IMR-90 (cell line): ENCODE measurements around the gene PEX7. TPM values are rescaled to one million over a fixed set of nuclear protein-coding genes. Genes with fewer than 3 reads are reported as not detected.

Experiments used
- ATAC-seq: fragments of 200-7000 bp; cut with Tn5 transposase; 2 replicates; pipeline ENCODE4 v1.9.1; 2020; ENCODE audit warnings: low read depth, mild to moderate bottlenecking, moderate library complexity
- BruUV-seq: library from RNA; stranded (reverse); fragments of 400-500 nt; replicated peaks from 2 replicates; lab custom pipeline; 2021; lab: Mats Ljungman, UMichigan
- CTCF ChIA-PET: fragments of 300-600 bp; formaldehyde crosslinking; extraction: SDS; loops from one replicate; lab custom pipeline; 2021; ENCODE audit warnings: antibody characterized with exemption; lab: Yijun Ruan, JAX
- POLR2A ChIA-PET: fragments of 300-600 bp; sonication (Branson Sonifier 250); formaldehyde crosslinking; loops from one replicate; lab custom pipeline; 2022; ENCODE audit warnings: antibody characterized with exemption; ENCODE audit not compliant: unreplicated experiment; lab: Charles Lee
- DNase-seq: peaks from one replicate; pipeline ENCODE4 v3.0.0; 2013
- H2AFZ ChIP-seq: replicated peaks from 2 replicates; pipeline ENCODE3; 2013; ENCODE audit warnings: low read length, mild to moderate bottlenecking; ENCODE audit not compliant: poor library complexity
- H2AK5ac ChIP-seq: 2 replicates; pipeline ENCODE4 v1.6.1; 2013; ENCODE audit warnings: low read depth, low read length, inconsistent platforms
- H2AK9ac ChIP-seq: replicated peaks from 2 replicates; pipeline ENCODE3; 2013; ENCODE audit warnings: mild to moderate bottlenecking, low read depth, low read length, moderate library complexity; ENCODE audit not compliant: poor library complexity
- H2BK120ac ChIP-seq: 2 replicates; pipeline ENCODE4 v1.6.1; 2013; ENCODE audit warnings: low read depth, low read length, inconsistent platforms
- H2BK15ac ChIP-seq: 3 replicates; pipeline ENCODE4 v1.6.1; 2013; ENCODE audit warnings: low read depth, low read length, inconsistent platforms
- H2BK20ac ChIP-seq: 2 replicates; pipeline ENCODE4 v1.6.1; 2013; ENCODE audit warnings: low read depth, mild to moderate bottlenecking, inconsistent platforms, low read length, moderate library complexity
- H2BK5ac ChIP-seq: 2 replicates; pipeline ENCODE4 v1.6.1; 2013; ENCODE audit warnings: mild to moderate bottlenecking, low read depth, low read length, inconsistent platforms; ENCODE audit not compliant: poor library complexity, severe bottlenecking
- H3K14ac ChIP-seq: replicated peaks from 2 replicates; pipeline ENCODE4 v1.6.1; 2013; ENCODE audit warnings: low read depth, low read length, inconsistent platforms
- H3K18ac ChIP-seq: 2 replicates; pipeline ENCODE4 v1.6.1; 2013; ENCODE audit warnings: low read depth, low read length, control low read depth
- H3K23ac ChIP-seq: 2 replicates; pipeline ENCODE4 v1.6.1; 2013; ENCODE audit warnings: low read depth, low read length, inconsistent platforms
- H3K27ac ChIP-seq: 2 replicates; pipeline ENCODE4 v1.5.1; 2013; ENCODE audit warnings: mild to moderate bottlenecking, control low read depth, low read length; ENCODE audit not compliant: insufficient read depth
- H3K27me3 ChIP-seq: 2 replicates; pipeline ENCODE4 v1.6.1; 2013; ENCODE audit warnings: low read length; ENCODE audit not compliant: control insufficient read depth, insufficient read depth
- H3K36me3 ChIP-seq: 2 replicates; pipeline ENCODE4 v1.6.1; 2013; ENCODE audit warnings: low read length, mixed read lengths; ENCODE audit not compliant: control insufficient read depth, insufficient read depth
- H3K4ac ChIP-seq: 2 replicates; pipeline ENCODE4 v1.6.1; 2013; ENCODE audit warnings: low read depth, low read length, inconsistent platforms
- H3K4me1 ChIP-seq: 2 replicates; pipeline ENCODE4 v1.6.1; 2013; ENCODE audit warnings: low read length, mixed read lengths; ENCODE audit not compliant: control insufficient read depth, insufficient read depth
- H3K4me2 ChIP-seq: 2 replicates; pipeline ENCODE4 v1.6.1; 2013; ENCODE audit warnings: low read depth, mild to moderate bottlenecking, control low read depth, low read length, moderate library complexity
- H3K4me3 ChIP-seq: 2 replicates; pipeline ENCODE4 v1.5.1; 2013; ENCODE audit warnings: low read depth, mild to moderate bottlenecking, control low read depth, low read length, moderate library complexity; ENCODE audit not compliant: insufficient read depth
- H3K56ac ChIP-seq: 2 replicates; pipeline ENCODE4 v1.6.1; 2013; ENCODE audit warnings: low read length, inconsistent platforms; ENCODE audit not compliant: insufficient read depth; ENCODE audit errors: extremely low read depth
- H3K79me1 ChIP-seq, 2 experiments: 2 replicates each; pipeline ENCODE4 v1.6.1; 2013; ENCODE audit warnings: low read length in 2 of 2, inconsistent platforms in 1 of 2, low read depth in 1 of 2
- H3K9ac ChIP-seq: 2 replicates; pipeline ENCODE4 v1.6.1; 2013; ENCODE audit warnings: low read depth, low read length, control low read depth
- H3K9me1 ChIP-seq: 2 replicates; pipeline ENCODE4 v1.6.1; 2013; ENCODE audit warnings: low read length, inconsistent platforms; ENCODE audit not compliant: insufficient read depth
- H3K9me3 ChIP-seq: 2 replicates; pipeline ENCODE4 v1.6.1; 2013; ENCODE audit warnings: low read length; ENCODE audit not compliant: control insufficient read depth, insufficient read depth
- H4K20me1 ChIP-seq: 2 replicates; pipeline ENCODE4 v1.6.1; 2013; ENCODE audit warnings: low read length, inconsistent platforms; ENCODE audit not compliant: insufficient read depth
- H4K5ac ChIP-seq: 2 replicates; pipeline ENCODE4 v1.6.1; 2013; ENCODE audit warnings: mild to moderate bottlenecking, low read depth, low read length, control low read depth
- H4K8ac ChIP-seq, 2 experiments: 2 replicates each; pipeline ENCODE4 v1.6.1; 2013; ENCODE audit warnings: low read depth in 2 of 2, low read length in 2 of 2, control low read depth in 1 of 2, inconsistent platforms in 1 of 2
- H4K91ac ChIP-seq: 2 replicates; pipeline ENCODE4 v1.6.1; 2013; ENCODE audit warnings: low read depth, low read length, inconsistent platforms; ENCODE audit not compliant: insufficient read depth
- BHLHE40 ChIP-seq: fragments of 150-350 bp; IDR thresholded peaks from 2 replicates; pipeline ENCODE4 v1.6.1; 2016; ENCODE audit warnings: mild to moderate bottlenecking, low read depth, low read length
- FOS ChIP-seq: fragments of 150-350 bp; IDR thresholded peaks from 2 replicates; pipeline ENCODE4 v1.6.1; 2016; ENCODE audit warnings: low read depth, low read length
- MAFK ChIP-seq: IDR thresholded peaks from 2 replicates; pipeline ENCODE4 v1.6.1; 2012; ENCODE audit warnings: low read depth, low read length, improper control_type of control experiment
- NFE2L2 ChIP-seq: fragments of 150-350 bp; IDR thresholded peaks from 2 replicates; pipeline ENCODE4 v1.6.1; 2016; ENCODE audit warnings: low read depth, mild to moderate bottlenecking, low read length
- RAD21 ChIP-seq: IDR thresholded peaks from 2 replicates; pipeline ENCODE4 v1.6.1; 2012; ENCODE audit warnings: low read length, improper control_type of control experiment
- RFX5 ChIP-seq: IDR thresholded peaks from 2 replicates; pipeline ENCODE4 v1.8.0; 2012; ENCODE audit warnings: low read depth, mild to moderate bottlenecking, low read length, moderate library complexity
- WGBS, 2 experiments: methylation state at CpG; one replicate each; pipeline versions ENCODE4 v1.1.5 to v1.1.7; 2013; ENCODE audit warnings: missing lambda C conversion rate in 2 of 2; ENCODE audit not compliant: insufficient read length in 1 of 2; ENCODE audit errors: extremely low coverage in 2 of 2; 5-methylcytosine and 5-hydroxymethylcytosine counted together
- dilution Hi-C: fragments of 300-500 bp; cut with HindIII; formaldehyde crosslinking; loops from one replicate; pipeline ENCODE4 v1.14.3; 2018; ENCODE audit warnings: low sequenced_read_pairs; ENCODE audit not compliant: unreplicated experiment
- in situ Hi-C: fragments of 300-500 bp; cut with MboI; formaldehyde crosslinking; loops from 3 replicates; pipeline ENCODE4 v1.14.3; 2019; ENCODE audit warnings: low sequenced_read_pairs, inconsistent platforms, mixed read lengths
- intact Hi-C: fragments of 100-400 bp; cut with micrococcal nuclease; formaldehyde crosslinking; loops from 2 replicates; pipeline ENCODE4 v1.10.0; 2022
- polyA plus RNA-seq, 3 experiments: library from polyadenylated mRNA; depleted of rRNA; stranded (reverse); fragments of >200 nt; gene quantifications; 2 replicates each; pipeline ENCODE4 v1.2.3, GENCODE V29; 2012; ENCODE audit warnings: low replicate concordance in 1 of 3
- total RNA-seq: library from RNA; depleted of rRNA; stranded (reverse); fragments of >200 nt; gene quantifications from 2 replicates; pipeline ENCODE4 v1.2.3, GENCODE V29; 2012
- TF ChIP-seq, protein P1 (sequence below): fragments of 150-350 bp; IDR thresholded peaks from 2 replicates; pipeline ENCODE4 v1.6.1; 2016; ENCODE audit warnings: low read depth, mild to moderate bottlenecking, low read length, moderate library complexity, borderline replicate concordance
- TF ChIP-seq, protein P2 (sequence below): conservative IDR thresholded peaks from 2 replicates; pipeline ENCODE4 v1.5.1; 2012; ENCODE audit warnings: mild to moderate bottlenecking, low read depth, low read length, improper control_type of control experiment

The PEX7 gene
- total and polyA plus RNA-seq, 2 of the 4 experiments (the other 2 are of a cell fraction) = 5.4 to 7.0 TPM

DNA sequence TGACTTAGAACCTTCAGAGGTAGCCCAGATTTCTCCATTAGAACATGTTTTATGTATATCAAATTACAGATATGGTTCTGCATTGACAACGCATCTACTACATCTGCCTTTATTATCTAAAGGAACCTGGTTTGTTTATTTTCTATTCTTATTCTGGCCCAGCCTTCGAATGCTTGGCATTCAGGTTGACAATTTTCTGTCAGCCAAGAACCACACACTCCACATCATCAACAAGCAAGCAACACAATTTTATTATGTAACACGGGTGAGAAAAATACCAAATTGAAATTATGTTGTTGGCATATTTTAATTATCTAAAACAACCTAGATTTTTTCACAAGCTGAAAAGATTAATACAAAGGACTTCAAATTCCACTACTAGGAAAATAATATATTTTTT is 44.7 kb upstream of the PEX7 start:
- Histone ChIP-seq H3K4me2 (no peak overlapping the region), H4K8ac (no peak overlapping the region), H3K4me1 (peaks cover 9% of the 10 kb centered on the region; the same call in 1 of the 2 replicates), H2BK5ac (no peak overlapping the region), H2AK9ac (no peak overlapping the region), H3K9ac (no peak overlapping the region), H3K18ac (no peak overlapping the region), H3K9me1 (no peaks in the 10 kb centered on the region), H3K56ac (no peak overlapping the region), H3K4me3 (no peak overlapping the region), H3K14ac (no peak overlapping the region), H2BK120ac (no peak overlapping the region), H3K9me3 (no peaks in the 10 kb centered on the region), H4K20me1 (peaks cover 14% of the 10 kb centered on the region; the same call in 1 of the 2 replicates), H2AK5ac (no peak overlapping the region), H2BK20ac (no peak overlapping the region), H3K79me1 (peaks cover 41 to 73% of the 10 kb centered on the region in 2 experiments), H3K4ac (no peak overlapping the region), H4K91ac (no peak overlapping the region), H3K27me3 (no peaks in the 10 kb centered on the region), H4K5ac (no peak overlapping the region), H2AFZ (no peak overlapping the region), H3K23ac (no peak overlapping the region), H2BK15ac (no peak overlapping the region), H3K36me3 (no peaks in the 10 kb centered on the region), H3K27ac (no peak overlapping the region)
- TF ChIP-seq FOS (no peak), BHLHE40 (no peak), NFE2L2 (no peak), MAFK (no peak), RAD21 (no peak), RFX5 (no peak)
- TF ChIP-seq, protein P1, sequence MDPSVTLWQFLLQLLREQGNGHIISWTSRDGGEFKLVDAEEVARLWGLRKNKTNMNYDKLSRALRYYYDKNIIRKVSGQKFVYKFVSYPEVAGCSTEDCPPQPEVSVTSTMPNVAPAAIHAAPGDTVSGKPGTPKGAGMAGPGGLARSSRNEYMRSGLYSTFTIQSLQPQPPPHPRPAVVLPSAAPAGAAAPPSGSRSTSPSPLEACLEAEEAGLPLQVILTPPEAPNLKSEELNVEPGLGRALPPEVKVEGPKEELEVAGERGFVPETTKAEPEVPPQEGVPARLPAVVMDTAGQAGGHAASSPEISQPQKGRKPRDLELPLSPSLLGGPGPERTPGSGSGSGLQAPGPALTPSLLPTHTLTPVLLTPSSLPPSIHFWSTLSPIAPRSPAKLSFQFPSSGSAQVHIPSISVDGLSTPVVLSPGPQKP = no peak
- TF ChIP-seq, protein P2, sequence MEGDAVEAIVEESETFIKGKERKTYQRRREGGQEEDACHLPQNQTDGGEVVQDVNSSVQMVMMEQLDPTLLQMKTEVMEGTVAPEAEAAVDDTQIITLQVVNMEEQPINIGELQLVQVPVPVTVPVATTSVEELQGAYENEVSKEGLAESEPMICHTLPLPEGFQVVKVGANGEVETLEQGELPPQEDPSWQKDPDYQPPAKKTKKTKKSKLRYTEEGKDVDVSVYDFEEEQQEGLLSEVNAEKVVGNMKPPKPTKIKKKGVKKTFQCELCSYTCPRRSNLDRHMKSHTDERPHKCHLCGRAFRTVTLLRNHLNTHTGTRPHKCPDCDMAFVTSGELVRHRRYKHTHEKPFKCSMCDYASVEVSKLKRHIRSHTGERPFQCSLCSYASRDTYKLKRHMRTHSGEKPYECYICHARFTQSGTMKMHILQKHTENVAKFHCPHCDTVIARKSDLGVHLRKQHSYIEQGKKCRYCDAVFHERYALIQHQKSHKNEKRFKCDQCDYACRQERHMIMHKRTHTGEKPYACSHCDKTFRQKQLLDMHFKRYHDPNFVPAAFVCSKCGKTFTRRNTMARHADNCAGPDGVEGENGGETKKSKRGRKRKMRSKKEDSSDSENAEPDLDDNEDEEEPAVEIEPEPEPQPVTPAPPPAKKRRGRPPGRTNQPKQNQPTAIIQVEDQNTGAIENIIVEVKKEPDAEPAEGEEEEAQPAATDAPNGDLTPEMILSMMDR = no peak
- ChIA-PET CTCF (no interaction called here), POLR2A (no interaction called here)
- in situ Hi-C loops (loop anchor here (25.0 kb wide), 1 partner anchor 490 kb away; the partner anchor contains the start of gene BCLAF1), intact Hi-C loops (no loop called here), dilution Hi-C loops (no loop called here)
- ATAC-seq (no peak), DNase-seq (no peak)
- WGBS, 2 experiments = no CpG with 5 or more reads among the region's 3 CpGs
- no TSS peak for BruUV-seq
